ENCODE results near the gene TNRC6A.

TNRC6A gene

GRCh38 chr16:24758373-24758772 lies 28.9 kb downstream of the TNRC6A start:
- TF ChIP-seq, protein P1, sequence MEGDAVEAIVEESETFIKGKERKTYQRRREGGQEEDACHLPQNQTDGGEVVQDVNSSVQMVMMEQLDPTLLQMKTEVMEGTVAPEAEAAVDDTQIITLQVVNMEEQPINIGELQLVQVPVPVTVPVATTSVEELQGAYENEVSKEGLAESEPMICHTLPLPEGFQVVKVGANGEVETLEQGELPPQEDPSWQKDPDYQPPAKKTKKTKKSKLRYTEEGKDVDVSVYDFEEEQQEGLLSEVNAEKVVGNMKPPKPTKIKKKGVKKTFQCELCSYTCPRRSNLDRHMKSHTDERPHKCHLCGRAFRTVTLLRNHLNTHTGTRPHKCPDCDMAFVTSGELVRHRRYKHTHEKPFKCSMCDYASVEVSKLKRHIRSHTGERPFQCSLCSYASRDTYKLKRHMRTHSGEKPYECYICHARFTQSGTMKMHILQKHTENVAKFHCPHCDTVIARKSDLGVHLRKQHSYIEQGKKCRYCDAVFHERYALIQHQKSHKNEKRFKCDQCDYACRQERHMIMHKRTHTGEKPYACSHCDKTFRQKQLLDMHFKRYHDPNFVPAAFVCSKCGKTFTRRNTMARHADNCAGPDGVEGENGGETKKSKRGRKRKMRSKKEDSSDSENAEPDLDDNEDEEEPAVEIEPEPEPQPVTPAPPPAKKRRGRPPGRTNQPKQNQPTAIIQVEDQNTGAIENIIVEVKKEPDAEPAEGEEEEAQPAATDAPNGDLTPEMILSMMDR (IDR thresholded peaks at IDR 0.05; ENCODE audit: low read depth, low read length), result no peak

DNA sequence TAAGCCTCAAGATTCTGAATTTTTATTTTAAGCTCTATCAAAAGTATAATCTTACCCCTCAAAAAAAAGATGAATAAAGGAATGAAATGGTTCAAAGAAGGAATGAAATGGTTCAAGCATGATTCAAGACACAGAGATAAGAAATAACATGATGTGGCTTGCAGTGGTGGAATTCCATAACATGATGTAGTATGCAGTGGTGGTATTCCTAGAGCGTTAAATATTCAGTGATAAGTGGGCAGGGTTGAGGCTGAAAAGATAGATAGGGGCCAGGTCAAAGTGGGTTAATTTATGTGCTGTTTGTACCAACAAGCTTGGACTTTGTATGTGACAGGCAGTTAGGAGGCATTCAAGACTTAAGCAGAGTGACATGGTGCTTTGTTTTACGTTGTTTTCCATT lies 29.6 kb downstream of the TNRC6A start:
- TF ChIP-seq, protein P1 (IDR thresholded peaks at IDR 0.05; ENCODE audit: low read depth, low read length), result no peak
- DNase-seq (ENCODE audit: extremely low read depth, low read depth), result no peak

More at GRCh38 chr16:24758373-24758772, 28.9 kb downstream of the TNRC6A start:
- DNase-seq (ENCODE audit: extremely low read depth, low read depth), result no peak

- TF ChIP-seq, protein P1 (IDR thresholded peaks at IDR 0.05; ENCODE audit: low read depth, low read length), result no peak
- DNase-seq (ENCODE audit: extremely low read depth, low read depth), result no peak
Measured at GRCh38 chr16:24761526-24761925, 32.1 kb downstream of the TNRC6A start.

DNA sequence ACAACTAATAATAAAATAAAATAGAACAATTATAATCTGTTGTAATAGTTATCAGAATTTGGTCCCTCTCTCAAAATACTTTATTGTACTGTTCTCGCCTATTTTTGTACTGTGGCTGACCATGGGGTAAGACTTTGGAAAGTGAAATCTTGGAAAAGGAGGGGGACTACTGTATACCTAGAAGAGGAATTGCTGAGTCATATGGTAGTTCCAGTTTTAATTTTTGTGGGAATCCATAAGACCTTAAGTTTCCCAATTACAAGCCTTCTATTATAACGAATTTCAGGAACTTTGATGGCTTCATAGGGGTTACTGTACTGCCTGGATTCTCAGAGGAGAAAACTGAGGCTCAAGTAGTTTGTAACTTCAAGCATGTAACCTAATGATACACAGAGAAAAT lies 35.5 kb downstream of the TNRC6A start:
- DNase-seq (ENCODE audit: extremely low read depth, low read depth), result no peak
- TF ChIP-seq, protein P1 (IDR thresholded peaks at IDR 0.05; ENCODE audit: low read depth, low read length), result no peak

DNA sequence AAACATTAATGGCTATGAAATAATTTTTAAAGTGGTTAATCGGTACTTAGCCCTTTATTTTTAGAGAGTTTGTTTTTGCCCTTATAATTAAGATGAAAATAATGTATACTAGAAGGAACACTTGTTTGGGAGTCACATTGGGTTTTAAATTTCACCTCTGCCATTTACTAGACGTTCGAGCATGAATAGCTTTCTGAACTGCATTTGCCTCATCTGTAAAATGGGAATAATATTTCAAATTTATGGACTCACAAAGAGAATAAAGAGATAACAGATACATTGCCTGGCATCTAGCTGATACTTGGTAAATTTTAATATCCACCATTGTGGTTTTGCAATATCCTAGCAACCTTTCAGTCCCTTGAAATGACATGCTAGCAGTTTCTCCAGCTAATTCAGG lies 36.6 kb downstream of the TNRC6A start:
- TF ChIP-seq, protein P1 (IDR thresholded peaks at IDR 0.05; ENCODE audit: low read depth, low read length), result no peak
- no peak for DNase-seq (ENCODE audit: extremely low read depth, low read depth)

GRCh38 chr16:24769806-24770205 lies 40.4 kb downstream of the TNRC6A start:
- peak; percentile 40 for DNase-seq (ENCODE audit: extremely low read depth, low read depth)
- TF ChIP-seq, protein P1 (IDR thresholded peaks at IDR 0.05; ENCODE audit: low read depth, low read length), result no peak

GRCh38 chr16:24771132-24771778 lies 41.8 kb downstream of the TNRC6A start:
- no peak for DNase-seq (ENCODE audit: extremely low read depth, low read depth)
- TF ChIP-seq, protein P1 (IDR thresholded peaks at IDR 0.05; ENCODE audit: low read depth, low read length), result no peak
